GM10248 (cell line): Measurements from ENCODE around the gene KCNS3.

Experiments used
- CTCF ChIA-PET: fragments of 300-600 bp; sonication (Branson Sonifier 250); formaldehyde crosslinking; extraction: SDS; loops from one replicate; lab custom pipeline; 2021; ENCODE audit warnings: antibody characterized with exemption; lab: Yijun Ruan, JAX
- POLR2A ChIA-PET: fragments of 350-650 bp; sonication (Branson Sonifier 250); formaldehyde crosslinking; extraction: SDS; loops from one replicate; lab custom pipeline; 2020; ENCODE audit warnings: antibody characterized with exemption; lab: Yijun Ruan, JAX
- DNase-seq: peaks from one replicate; pipeline ENCODE4 v3.0.0; 2012; ENCODE audit errors: extremely low spot score
- CTCF ChIP-seq: IDR thresholded peaks from 2 replicates; pipeline ENCODE4 v1.5.1; 2012; ENCODE audit warnings: mild to moderate bottlenecking, low read depth; ENCODE audit errors: extremely low read depth, missing control alignments, control extremely low read depth

Gene KCNS3

DNA sequence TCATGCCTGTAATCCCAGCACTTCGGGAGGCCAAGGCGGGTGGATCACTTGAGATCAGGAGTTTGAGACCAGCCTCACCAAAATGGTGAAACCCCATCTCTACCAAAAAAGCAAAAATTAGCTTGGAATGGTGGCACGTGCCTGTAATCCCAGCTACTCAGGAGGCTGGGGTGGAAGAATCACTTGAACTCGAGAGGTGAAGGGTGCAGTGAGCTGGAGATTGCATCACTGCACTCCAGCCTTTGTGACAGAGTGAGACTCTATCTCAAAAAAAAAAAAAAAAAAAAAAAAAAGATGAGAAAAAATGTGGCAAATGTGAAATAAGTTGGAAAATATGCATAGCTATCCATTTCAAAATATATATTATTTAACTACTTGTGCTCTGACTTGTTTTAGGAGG is 65.0 kb downstream of the KCNS3 start:
- CTCF ChIA-PET: no interaction called here
- POLR2A ChIA-PET: no interaction called here
- no peak for TF ChIP-seq CTCF
- no peak for DNase-seq

- DNase-seq: no peak
- POLR2A ChIA-PET: no interaction called here
- CTCF ChIA-PET: interaction anchor here (0.9 kb wide), 1 partner anchor 9 kb away, joined by 4 read pairs; no protein-coding TSS in a partner anchor
- TF ChIP-seq CTCF: no peak
Observed at GRCh38 chr2:17947113-17947512, 68.6 kb downstream of the KCNS3 start.

DNA sequence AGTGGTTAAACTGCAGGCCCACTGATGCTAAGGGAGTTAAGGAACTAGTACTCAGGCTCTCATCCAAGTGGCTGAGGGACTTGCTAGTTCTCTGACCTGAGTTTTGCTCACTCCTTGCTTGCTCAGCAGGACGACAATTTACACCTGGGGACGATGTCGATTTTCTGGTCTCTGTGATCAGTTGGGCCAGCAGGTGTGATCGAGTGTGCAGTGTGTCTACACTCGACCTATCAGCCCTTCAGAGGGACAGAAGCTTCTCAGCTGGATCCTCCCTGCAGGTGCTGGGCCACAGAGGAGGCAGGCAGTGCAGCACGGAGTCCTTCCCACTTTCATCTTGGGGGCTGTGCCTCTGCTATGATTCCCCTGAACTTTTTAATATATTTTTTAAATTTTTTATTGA is 71.5 kb downstream of the KCNS3 start:
- DNase-seq: no peak
- CTCF ChIA-PET: interaction anchor here (1.2 kb wide), 1 partner anchor 10 kb away, joined by 3 read pairs; no protein-coding TSS in a partner anchor
- POLR2A ChIA-PET: no interaction called here
- TF ChIP-seq CTCF: no peak

DNA sequence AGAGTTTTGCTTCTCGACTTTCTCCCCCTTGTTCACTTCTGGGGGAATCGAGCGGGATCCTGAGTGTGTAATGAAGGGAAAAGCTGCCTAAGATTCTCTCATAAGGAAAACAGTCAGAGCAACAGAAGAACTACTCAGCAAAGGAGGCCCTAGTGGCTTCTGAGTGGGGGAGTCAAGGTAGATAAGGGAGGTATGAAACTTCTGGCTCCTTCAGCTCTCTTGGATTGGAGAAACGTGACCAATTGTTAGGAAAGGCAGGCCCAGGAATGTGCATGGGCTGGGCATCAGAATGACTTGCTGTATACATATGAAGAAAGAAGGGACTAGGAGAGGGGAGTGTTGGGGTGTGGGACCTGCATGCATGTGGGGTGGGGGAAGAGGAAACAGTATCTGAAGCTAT is 73.1 kb downstream of the KCNS3 start:
- ChIA-PET CTCF (interaction anchor here (1.7 kb wide), 1 partner anchor 23 kb away, joined by 4 read pairs; no protein-coding TSS in a partner anchor), POLR2A (no interaction called here)
- no peak for TF ChIP-seq CTCF
- DNase-seq: no peak

GRCh38 chr2:17958466-17959092 is 80.1 kb downstream of the KCNS3 start:
- ChIA-PET CTCF (no interaction called here), POLR2A (no interaction called here)
- no peak for TF ChIP-seq CTCF
- DNase-seq: no peak

DNA sequence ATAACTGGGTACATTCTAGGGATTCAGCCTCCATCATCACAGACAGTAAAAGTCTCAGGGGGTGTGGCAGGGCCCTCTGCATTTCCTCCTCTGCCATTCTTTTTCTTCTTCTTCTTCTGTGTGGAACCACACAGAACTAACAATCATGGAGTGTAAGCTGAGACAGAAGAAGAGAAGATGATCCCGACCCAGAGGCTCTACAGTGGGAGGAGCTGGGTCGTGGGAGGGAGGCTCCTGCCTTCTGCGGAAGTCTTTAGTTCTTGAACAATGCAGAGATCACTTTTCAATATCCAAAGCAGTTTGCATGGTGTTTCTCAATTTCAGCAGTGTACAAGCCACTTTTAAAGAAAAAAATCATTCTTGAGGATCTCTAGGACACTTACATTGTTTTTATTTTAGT is 80.9 kb downstream of the KCNS3 start:
- ChIA-PET POLR2A (no interaction called here), CTCF (no interaction called here)
- no peak for TF ChIP-seq CTCF
- no peak for DNase-seq
